Iris pigment epithelial cell (primary cell): ENCODE measurements around the gene TMEM86B.

Source experiments
- DNase-seq: peaks from one replicate; pipeline ENCODE4 v3.0.0-alpha.2; 2011; ENCODE audit warnings: low read depth

TMEM86B gene

DNA sequence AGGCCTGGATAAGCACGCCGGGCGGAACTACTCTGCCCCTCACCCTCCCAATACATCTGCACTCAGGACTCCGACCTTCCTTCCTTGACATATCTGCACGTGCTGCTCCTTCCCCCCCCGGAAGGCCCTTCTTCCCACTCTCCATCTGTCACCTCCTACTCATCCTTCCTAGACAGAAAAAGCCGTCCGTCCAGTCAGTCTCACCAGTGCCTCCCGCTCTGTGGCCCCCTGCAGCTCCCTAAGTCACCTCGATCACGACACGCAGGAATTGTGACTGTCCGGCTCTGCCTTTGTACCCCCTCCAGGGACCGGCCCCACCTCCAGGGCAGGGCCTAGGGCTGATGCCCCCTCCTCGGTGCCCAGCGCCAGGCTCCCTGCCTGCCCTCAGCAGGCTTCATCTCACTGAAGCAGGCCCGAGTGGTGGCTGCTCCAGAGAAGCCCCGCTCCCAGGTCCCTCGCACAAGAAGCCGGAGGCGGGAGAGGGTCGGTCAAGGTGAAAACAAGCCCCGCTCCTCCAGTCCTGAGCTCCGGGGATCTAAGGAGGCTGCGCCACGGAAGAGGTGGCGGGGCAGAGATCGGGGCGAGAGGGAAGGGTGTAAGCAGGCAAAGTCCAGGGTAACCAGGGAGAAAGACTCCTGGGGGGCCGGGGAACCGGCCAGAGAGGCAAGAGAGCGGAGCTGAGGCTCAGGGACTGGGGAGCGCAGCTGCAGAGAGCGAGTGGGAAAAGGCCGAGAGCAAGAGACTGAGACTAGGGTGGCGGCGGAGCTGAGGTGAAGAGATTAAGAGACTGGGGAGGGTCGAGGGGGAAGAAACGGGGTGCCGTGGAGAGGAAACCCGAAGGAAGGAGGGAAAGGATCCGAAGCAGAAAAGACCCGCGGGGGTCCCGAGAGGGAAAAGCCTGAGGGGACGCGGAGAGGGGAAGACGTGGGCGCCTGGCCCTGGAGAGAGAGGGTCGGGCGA, 29.2 kb upstream of the TMEM86B start:
- DNase-seq, result peak; percentile 30

GRCh38 chr19:55256562-55257460, 28.2 kb upstream of the TMEM86B start:
- DNase-seq, result peak; percentile 21

- DNase-seq, result peak; percentile 41
Observed at GRCh38 chr19:55255618-55256423, 27.3 kb upstream of the TMEM86B start.

DNA sequence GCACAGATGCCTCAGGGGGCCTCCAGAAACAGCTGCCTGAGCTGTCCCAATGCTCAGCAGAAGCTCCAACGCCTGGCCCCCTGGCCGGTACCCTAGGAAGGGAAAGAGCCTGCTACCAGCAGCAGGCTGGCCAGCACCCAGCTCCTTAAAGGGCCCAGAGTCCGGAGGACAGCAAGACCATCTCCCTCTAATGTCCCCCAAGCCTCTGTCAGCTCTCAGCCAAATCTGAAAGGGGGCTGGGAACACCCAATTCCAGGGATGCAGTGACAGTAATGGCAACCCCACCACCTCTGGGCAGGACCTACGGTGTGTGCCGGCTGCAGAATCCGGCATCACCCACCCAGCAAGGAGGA, 26.0 kb upstream of the TMEM86B start:
- DNase-seq, result no peak

GRCh38 chr19:55253842-55254624, 25.5 kb upstream of the TMEM86B start:
- DNase-seq, result no peak

GRCh38 chr19:55252760-55253663, 24.4 kb upstream of the TMEM86B start:
- DNase-seq, result no peak

DNA sequence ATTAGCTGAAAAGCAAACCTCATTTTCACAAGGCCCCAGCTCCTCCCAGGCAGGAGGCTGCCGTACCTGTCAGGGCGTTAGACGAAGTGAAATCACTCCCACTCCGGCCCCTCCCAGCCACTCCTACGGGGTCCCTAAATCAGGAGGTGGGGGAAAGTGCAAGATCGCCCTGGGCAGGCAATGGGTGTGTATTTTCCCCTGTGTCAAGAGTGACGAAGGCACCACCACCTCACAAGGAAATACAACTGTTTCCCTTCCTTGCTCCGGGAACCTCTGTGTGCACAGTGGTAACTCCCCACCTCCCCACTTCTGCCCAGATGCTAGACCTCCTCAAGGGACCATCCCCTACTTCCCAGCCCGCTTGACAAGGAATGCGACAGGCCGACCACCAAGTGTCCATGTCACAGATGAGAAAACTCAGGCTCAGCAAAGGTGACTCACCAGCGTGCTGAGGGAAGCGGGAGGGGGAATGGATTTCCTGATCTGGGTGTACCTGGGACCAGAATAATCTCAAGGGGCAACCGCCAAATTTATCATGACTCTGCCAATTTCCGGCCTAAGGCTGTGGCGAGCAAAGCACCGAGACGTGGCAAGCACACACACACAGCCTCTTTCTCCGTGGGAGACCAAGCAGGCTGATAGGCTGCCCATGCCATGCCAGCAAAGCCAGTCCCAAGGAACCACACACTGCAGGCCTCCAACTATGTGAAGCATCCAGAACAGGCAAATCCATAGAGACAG, 22.9 kb upstream of the TMEM86B start:
- peak; percentile 20 for DNase-seq

GRCh38 chr19:55250262-55251036, 21.9 kb upstream of the TMEM86B start:
- DNase-seq, result no peak

DNA sequence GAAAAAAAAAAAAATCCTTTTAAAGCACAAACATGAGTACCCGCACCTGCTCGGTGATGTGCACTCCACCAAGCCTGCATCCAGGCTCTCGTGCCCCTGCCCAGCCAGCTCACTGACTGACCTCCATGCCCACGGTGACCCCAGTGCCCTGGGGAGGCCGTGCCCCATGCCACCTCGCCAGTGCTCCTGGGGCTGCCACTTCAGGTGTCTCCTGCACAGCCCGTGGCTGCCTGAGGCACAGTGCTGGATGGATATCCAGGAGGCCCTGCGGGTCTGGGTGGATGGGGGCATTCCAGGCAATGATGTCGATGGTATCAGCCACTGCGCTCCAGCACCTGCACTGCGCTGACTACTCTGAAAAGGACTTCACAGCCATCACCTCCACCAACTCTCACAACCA, 21.3 kb upstream of the TMEM86B start:
- no peak for DNase-seq

- no peak for DNase-seq
Observed at GRCh38 chr19:55248704-55249103, 20.1 kb upstream of the TMEM86B start.

- no peak for DNase-seq
Observed at GRCh38 chr19:55248166-55248675, 19.7 kb upstream of the TMEM86B start.

DNA sequence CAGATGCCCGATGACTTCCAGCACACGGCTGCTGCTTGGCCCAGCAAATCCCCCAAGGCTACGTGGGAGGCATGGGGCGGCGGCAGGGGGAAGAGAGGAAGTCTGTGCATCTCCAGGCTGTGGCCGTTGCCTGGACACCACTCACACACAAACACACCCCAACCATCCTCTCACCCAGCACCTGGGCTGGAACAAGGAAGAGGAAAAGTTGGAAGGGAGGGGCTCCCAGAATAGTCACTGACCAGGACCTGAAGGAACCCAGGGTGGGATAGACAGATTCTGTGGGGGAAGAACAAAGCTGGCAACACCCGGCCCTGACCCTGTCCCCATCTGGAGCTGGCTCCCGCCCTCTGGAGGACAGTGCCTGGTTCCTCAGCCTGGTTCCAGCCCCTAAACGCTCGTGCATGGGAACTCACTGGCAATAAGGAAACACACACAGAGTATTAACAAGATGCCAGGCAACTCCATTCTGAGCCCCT, 19.1 kb upstream of the TMEM86B start:
- DNase-seq, result peak; percentile 70

GRCh38 chr19:55246462-55247451, 18.2 kb upstream of the TMEM86B start:
- DNase-seq, result no peak

GRCh38 chr19:55245236-55245904, 16.8 kb upstream of the TMEM86B start:
- DNase-seq, result no peak

DNA sequence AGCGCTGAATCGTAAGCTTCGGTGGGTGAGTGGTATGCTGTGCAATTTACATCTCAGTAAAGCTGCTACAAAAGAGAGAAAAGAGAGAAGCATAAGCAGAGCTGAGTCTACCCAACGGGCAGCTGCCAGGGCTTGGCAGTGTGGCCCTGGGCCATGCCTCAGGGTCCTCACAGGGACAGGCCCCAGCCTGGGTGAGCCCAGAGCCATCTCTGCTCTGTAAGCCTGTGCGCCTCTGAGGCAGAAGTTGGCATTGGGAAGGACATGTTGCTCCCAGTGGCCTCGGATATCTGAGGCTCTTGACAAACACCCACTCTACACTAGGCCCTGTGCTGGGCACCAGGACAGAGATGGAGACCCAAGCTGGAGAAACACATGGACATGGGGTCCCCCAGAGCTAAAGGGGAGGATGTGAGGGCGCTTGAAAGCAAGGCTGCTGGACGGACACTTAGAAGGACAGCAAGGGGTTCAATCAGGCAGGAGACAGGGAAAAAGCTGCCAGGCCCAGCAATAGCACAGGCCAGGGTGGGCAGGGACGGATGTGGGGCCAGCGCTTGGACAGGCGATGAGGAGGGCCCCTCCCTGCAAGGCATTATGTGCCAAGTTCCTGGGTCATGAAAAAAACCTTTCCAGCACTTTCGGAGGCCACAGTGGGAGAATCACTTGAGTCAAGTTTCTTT, 15.6 kb upstream of the TMEM86B start:
- DNase-seq, result no peak

DNA sequence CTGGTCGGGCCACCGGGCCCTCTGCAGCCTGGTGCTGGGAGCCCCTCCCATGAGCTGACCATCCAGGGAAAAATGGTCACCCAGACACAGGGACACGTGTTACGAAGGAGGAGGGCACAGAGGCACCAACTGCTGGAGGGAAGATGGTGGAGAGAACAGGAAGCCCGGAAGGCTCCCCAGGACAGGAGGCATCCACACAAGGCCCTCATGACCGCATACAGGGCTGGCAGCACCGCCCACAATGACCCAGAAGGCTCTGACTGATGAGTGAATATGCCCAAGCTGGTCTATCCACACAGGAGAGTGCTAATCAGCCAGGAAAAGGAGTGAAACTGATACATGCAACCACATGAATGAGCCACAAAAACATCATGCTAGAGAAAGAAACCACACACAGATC, 14.0 kb upstream of the TMEM86B start:
- no peak for DNase-seq
